Activated naive CD4-positive, alpha-beta T cell treated with anti-CD3 and anti-CD28 coated beads, Interleukin-2, amount 50 U/mL, for 72 hours (primary cell): ENCODE data around the gene EIF3D. TPM values are rescaled to one million over a fixed set of nuclear protein-coding genes. Genes with fewer than 3 reads are reported as not detected.

Experiments used
- ATAC-seq, 2 donors: fragments of 150-1000 bp; cut with Tn5 transposase; 2 replicates each; pipeline ENCODE4 v1.10.0; 2021; ENCODE audit warnings: mild to moderate bottlenecking in 2 of 2, moderate library complexity in 2 of 2
- DNase-seq, 2 donors: peaks; one replicate each; pipeline ENCODE4 v3.0.0; 2021 to 2022; ENCODE audit warnings: low spot score in 2 of 2
- H3K27ac Mint-ChIP-seq, 2 donors: one replicate each; pipeline ENCODE4 v1.8.0; 2022; ENCODE audit warnings: mild to moderate bottlenecking in 2 of 2, mixed read lengths in 2 of 2
- H3K36me3 Mint-ChIP-seq, 2 donors: one replicate each; pipeline ENCODE4 v1.8.0; 2022; ENCODE audit warnings: mixed read lengths in 2 of 2
- H3K9me3 Mint-ChIP-seq, 2 donors: one replicate each; pipeline ENCODE4 v1.8.0; 2022; ENCODE audit warnings: mixed read lengths in 2 of 2
- total RNA-seq, 2 donors: library from RNA; stranded (reverse); gene quantifications; one replicate each; pipeline ENCODE4 v1.2.3, GENCODE V29; 2022

EIF3D gene
- total RNA-seq, 2 donors from 2014 or later: 264 to 337 TPM

DNA sequence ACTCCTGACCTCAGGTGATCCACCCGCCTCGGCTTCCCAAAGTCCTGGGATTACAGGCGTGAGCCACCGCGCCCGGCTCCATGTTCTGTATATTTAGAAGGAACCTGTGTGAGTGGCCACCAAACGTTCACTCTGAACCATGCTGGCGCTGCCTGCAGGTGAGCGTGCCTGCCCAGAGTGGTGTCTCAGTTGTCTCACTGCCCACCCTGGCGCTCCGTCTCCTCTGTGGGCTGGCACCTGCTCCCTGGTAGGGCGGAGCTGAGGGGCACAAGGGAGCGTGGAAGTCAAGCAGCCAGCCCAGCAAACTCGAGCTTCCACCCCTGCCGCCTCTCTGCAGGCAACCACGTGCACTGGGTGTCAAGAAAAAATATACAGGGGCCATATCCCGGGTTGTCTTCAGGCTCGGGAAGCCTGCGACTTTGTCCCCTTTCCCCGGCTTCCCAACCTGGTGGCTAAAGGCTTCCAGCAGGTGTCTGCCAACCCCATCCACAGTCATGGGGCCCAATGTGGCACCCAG is 64.2 kb downstream of the EIF3D start:
- ATAC-seq: no peak
- Mint-ChIP-seq H3K27ac (peak overlapping the region in 1 of 2 donors; percentile 81), H3K36me3 (no peaks in the 10 kb centered on the region), H3K9me3 (no peaks in the 10 kb centered on the region)
- DNase-seq: no peak

DNA sequence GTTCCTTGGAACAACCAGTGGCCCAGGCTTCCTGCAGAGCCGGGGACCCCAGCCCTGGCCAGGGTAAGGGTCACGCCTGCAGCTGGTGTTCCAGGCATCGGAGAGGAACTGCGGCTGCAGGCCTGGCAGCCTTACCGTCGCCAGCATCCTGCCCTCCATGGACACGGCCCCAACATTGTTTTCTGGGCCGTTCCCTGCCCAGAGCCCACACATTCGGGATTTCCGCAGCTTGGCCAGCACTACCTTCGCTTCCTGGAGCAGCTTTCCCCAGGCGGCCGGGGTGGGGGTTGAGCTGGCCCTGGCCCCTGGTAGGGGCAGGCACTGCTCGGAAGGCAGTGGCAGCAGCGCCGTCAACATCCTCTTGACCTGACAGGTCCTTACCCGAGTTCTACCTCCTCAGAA is 65.2 kb downstream of the EIF3D start:
- Mint-ChIP-seq H3K36me3 (no peaks in the 10 kb centered on the region), H3K9me3 (no peaks in the 10 kb centered on the region), H3K27ac (no peak overlapping the region)
- DNase-seq (no peak), ATAC-seq (no peak)

- Mint-ChIP-seq H3K36me3 (no peaks in the 10 kb centered on the region), H3K27ac (peak overlapping the region in 1 of 2 donors; percentile 48), H3K9me3 (no peaks in the 10 kb centered on the region)
- ATAC-seq (no peak), DNase-seq (no peak)
Observed at GRCh38 chr22:36461665-36462649, 67.0 kb downstream of the EIF3D start.

Other genes starting within 250 kb of the EIF3D start
- gene MYH9, start 141.2 kb downstream of the EIF3D start, total RNA-seq: 100 to 1,000 TPM; 521 to 691 TPM
- gene TXN2, start 47.5 kb downstream of the EIF3D start, total RNA-seq: 100 to 1,000 TPM; 120 to 122 TPM
- gene FOXRED2, start 22.1 kb downstream of the EIF3D start, total RNA-seq: 10 to 100 TPM; 13.8 to 20.6 TPM
- gene CACNG2, start 174.6 kb upstream of the EIF3D start, total RNA-seq: not detected
- 10 to 100 TPM; 20.8 to 23.3 TPM for gene IFT27, start 247.0 kb upstream of the EIF3D start, total RNA-seq